GM10248 (cell line): ENCODE results near the gene HLA-B.

Experiments
- CTCF ChIA-PET: fragments of 300-600 bp; sonication (Branson Sonifier 250); formaldehyde crosslinking; extraction: SDS; loops from one replicate; lab custom pipeline; 2021; ENCODE audit warnings: antibody characterized with exemption; lab: Yijun Ruan, JAX
- POLR2A ChIA-PET: fragments of 350-650 bp; sonication (Branson Sonifier 250); formaldehyde crosslinking; extraction: SDS; loops from one replicate; lab custom pipeline; 2020; ENCODE audit warnings: antibody characterized with exemption; lab: Yijun Ruan, JAX
- DNase-seq: peaks from one replicate; pipeline ENCODE4 v3.0.0; 2012; ENCODE audit errors: extremely low spot score
- TF ChIP-seq, protein P1 (sequence below): IDR thresholded peaks from 2 replicates; pipeline ENCODE4 v1.5.1; 2012; ENCODE audit warnings: mild to moderate bottlenecking, low read depth; ENCODE audit errors: extremely low read depth, missing control alignments, control extremely low read depth

Gene HLA-B

DNA sequence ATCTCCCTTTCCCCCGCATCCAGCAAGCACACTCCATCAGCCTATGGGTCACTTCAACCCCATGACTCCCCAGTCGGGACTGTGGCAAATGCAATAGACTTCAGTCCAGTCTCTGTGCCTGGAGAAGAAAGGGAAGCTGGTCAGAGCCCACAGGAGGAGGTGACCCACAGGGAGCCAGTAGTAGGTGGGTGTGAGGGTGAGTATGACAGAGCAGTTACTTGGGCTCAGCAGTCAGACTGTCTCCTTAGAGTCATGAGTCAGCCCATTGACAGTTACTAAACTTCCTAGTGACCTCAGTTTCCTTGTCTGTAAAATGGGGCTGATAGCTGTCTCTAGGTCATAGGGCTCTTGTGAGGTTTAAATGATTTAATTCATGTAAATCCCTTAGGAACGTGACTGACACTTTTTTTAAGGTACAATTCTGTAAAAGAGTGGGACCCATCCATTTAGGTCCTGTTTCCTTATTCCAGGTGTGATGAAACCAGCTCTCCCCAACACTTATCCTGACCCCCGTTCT, 51.2 kb downstream of the HLA-B start:
- POLR2A ChIA-PET: no interaction called here
- TF ChIP-seq, protein P1, sequence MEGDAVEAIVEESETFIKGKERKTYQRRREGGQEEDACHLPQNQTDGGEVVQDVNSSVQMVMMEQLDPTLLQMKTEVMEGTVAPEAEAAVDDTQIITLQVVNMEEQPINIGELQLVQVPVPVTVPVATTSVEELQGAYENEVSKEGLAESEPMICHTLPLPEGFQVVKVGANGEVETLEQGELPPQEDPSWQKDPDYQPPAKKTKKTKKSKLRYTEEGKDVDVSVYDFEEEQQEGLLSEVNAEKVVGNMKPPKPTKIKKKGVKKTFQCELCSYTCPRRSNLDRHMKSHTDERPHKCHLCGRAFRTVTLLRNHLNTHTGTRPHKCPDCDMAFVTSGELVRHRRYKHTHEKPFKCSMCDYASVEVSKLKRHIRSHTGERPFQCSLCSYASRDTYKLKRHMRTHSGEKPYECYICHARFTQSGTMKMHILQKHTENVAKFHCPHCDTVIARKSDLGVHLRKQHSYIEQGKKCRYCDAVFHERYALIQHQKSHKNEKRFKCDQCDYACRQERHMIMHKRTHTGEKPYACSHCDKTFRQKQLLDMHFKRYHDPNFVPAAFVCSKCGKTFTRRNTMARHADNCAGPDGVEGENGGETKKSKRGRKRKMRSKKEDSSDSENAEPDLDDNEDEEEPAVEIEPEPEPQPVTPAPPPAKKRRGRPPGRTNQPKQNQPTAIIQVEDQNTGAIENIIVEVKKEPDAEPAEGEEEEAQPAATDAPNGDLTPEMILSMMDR: no peak
- CTCF ChIA-PET: interaction anchor here (1.2 kb wide), 1 partner anchor 17 kb away, joined by 3 read pairs; no protein-coding TSS in a partner anchor
- DNase-seq: no peak

DNA sequence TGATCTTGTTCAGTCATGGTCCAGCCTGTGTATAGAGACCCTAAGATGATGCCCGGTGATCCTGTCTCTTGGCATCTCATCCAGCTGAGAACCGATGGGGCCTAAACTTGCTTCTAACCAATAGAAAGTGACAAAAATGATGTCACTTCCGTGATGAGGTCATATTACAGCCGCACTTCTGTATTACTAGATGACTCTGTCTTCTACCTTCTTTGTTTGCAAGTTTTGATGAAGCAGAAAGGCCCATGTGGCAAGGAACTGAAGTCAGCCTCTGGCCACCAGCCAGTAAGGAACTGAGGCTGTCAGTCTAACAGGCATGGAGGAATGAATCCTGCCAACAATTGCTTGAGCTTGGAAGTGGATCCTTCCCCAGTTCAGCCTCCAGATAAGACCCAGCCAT, 52.3 kb downstream of the HLA-B start:
- ChIA-PET CTCF (interaction anchor here (0.6 to 1.4 kb wide), 6 partner anchors 8 to 107 kb away, joined by 3 to 5 read pairs (median 4); no protein-coding TSS in a partner anchor), POLR2A (interaction anchor here (0.9 kb wide), 1 partner anchor 49 kb away, joined by 3 read pairs; no protein-coding TSS in a partner anchor)
- no peak for DNase-seq
- TF ChIP-seq, protein P1: no peak
